OCI-LY7 (cell line): Measurements from ENCODE around the gene KNDC1. TPM values are rescaled to one million over a fixed set of nuclear protein-coding genes. Genes with fewer than 3 reads are reported as not detected.

Experiments used
- BruUV-seq: library from RNA; stranded (reverse); fragments of 400-500 nt; replicated peaks from 2 replicates; lab custom pipeline; 2021; lab: Mats Ljungman, UMichigan
- CTCF ChIA-PET: fragments of 300-600 bp; sonication (Branson Sonifier 250); formaldehyde crosslinking; loops from one replicate; lab custom pipeline; 2022; ENCODE audit warnings: antibody characterized with exemption; ENCODE audit not compliant: unreplicated experiment; lab: Charles Lee
- POLR2A ChIA-PET: fragments of 300-600 bp; sonication (Branson Sonifier 250); formaldehyde crosslinking; loops from one replicate; lab custom pipeline; 2022; ENCODE audit warnings: antibody characterized with exemption; lab: Charles Lee
- DNase-seq: peaks from one replicate; pipeline ENCODE4 v3.0.0-alpha.2; 2015; ENCODE audit warnings: low spot score
- H2AFZ ChIP-seq: fragments of 200-600 bp; sonication (generic), shearing (Covaris generic); 2 replicates; pipeline ENCODE4 v1.6.1; 2014; ENCODE audit warnings: mild to moderate bottlenecking, antibody characterized with exemption, low read length, moderate library complexity
- H3K27ac ChIP-seq: fragments of 200-600 bp; sonication (generic); 2 replicates; pipeline ENCODE4 v1.5.1; 2014; ENCODE audit warnings: mixed run types, low read depth, mild to moderate bottlenecking, moderate library complexity, low read length, inconsistent platforms; ENCODE audit not compliant: poor library complexity, severe bottlenecking
- H3K36me3 ChIP-seq: fragments of 200-600 bp; sonication (generic); 2 replicates; pipeline ENCODE4 v1.6.1; 2014; ENCODE audit warnings: mild to moderate bottlenecking, antibody characterized with exemption, low read length, moderate library complexity, mixed read lengths; ENCODE audit not compliant: insufficient read depth
- H3K4me1 ChIP-seq: fragments of 200-600 bp; sonication (generic); 2 replicates; pipeline ENCODE4 v1.5.1; 2014; ENCODE audit warnings: mild to moderate bottlenecking, low read length; ENCODE audit not compliant: insufficient read depth, poor library complexity, severe bottlenecking
- H3K4me2 ChIP-seq: fragments of 200-600 bp; sonication (generic); 2 replicates; pipeline ENCODE4 v1.6.1; 2014; ENCODE audit warnings: mild to moderate bottlenecking, low read length
- H3K4me3 ChIP-seq: fragments of 200-600 bp; sonication (generic); 2 replicates; pipeline ENCODE4 v1.5.1; 2014; ENCODE audit warnings: mild to moderate bottlenecking, low read depth, low read length; ENCODE audit not compliant: poor library complexity, severe bottlenecking
- H3K79me2 ChIP-seq: fragments of 200-600 bp; sonication (generic); 2 replicates; pipeline ENCODE4 v1.6.1; 2016; ENCODE audit warnings: low read depth, mild to moderate bottlenecking, low read length, moderate library complexity, mixed read lengths; ENCODE audit not compliant: insufficient read depth
- H3K9me2 ChIP-seq: fragments of 200-600 bp; sonication (generic); 2 replicates; pipeline ENCODE4 v1.6.1; 2016; ENCODE audit warnings: mild to moderate bottlenecking, low read length, mixed read lengths; ENCODE audit not compliant: insufficient read depth
- H3K9me3 ChIP-seq: fragments of 200-600 bp; sonication (generic); 2 replicates; pipeline ENCODE4 v1.6.1; 2014; ENCODE audit warnings: mild to moderate bottlenecking, mixed run types, low read length, mixed read lengths
- H4K20me1 ChIP-seq: fragments of 200-600 bp; sonication (generic); 2 replicates; pipeline ENCODE4 v1.6.1; 2014; ENCODE audit warnings: mild to moderate bottlenecking, antibody characterized with exemption, low read length, moderate library complexity, mixed read lengths; ENCODE audit not compliant: insufficient read depth
- CTCF ChIP-seq: fragments of 200-600 bp; sonication (generic); conservative IDR thresholded peaks from 2 replicates; pipeline ENCODE4 v1.5.1; 2014; ENCODE audit warnings: mild to moderate bottlenecking, antibody characterized with exemption, low read length, moderate library complexity, mixed read lengths
- EZH2phosphoT487 ChIP-seq: fragments of 200-600 bp; sonication (generic); IDR thresholded peaks from 2 replicates; pipeline ENCODE4 v1.6.1; 2018; ENCODE audit warnings: low read depth, borderline replicate concordance, mild to moderate bottlenecking, mixed run types, antibody characterized with exemption, low read length, moderate library complexity, mixed read lengths
- intact Hi-C: fragments of 100-400 bp; cut with micrococcal nuclease; formaldehyde crosslinking; loops from one replicate; pipeline ENCODE4 v1.10.0; 2022; ENCODE audit not compliant: unreplicated experiment
- total RNA-seq, 2 experiments: library from RNA; depleted of rRNA in 1 of 2; stranded (reverse); fragments of >200 nt in 1 of 2; shearing (Covaris generic) in 1 of 2; gene quantifications; 2 replicates each; pipeline ENCODE4 v1.2.3, GENCODE V29; 2014 to 2022

Gene KNDC1
- total RNA-seq, 2 experiments from 2014 or later, result not detected

- BruUV-seq, result no TSS peak
- POLR2A ChIA-PET, result no interaction called here
Observed at GRCh38 chr10:133142523-133143199, 17.4 kb upstream of the KNDC1 start.

GRCh38 chr10:133143200-133143533, 16.9 kb upstream of the KNDC1 start:
- Histone ChIP-seq H3K4me3 (no peak overlapping the region), H3K9me3 (no peaks in the 10 kb centered on the region), H2AFZ (no peak overlapping the region), H3K9me2 (no peaks in the 10 kb centered on the region), H3K4me1 (no peaks in the 10 kb centered on the region), H3K79me2 (no peaks in the 10 kb centered on the region), H3K27ac (no peak overlapping the region), H3K36me3 (no peaks in the 10 kb centered on the region), H4K20me1 (no peaks in the 10 kb centered on the region), H3K4me2 (no peak overlapping the region)
- TF ChIP-seq CTCF (no peak), EZH2phosphoT487 (no peak)
- no peak for DNase-seq
- BruUV-seq, result no TSS peak
- ChIA-PET POLR2A (interaction anchor here (0.6 kb wide), 1 partner anchor 11 kb away, joined by 3 read pairs; no protein-coding TSS in a partner anchor), CTCF (interaction anchor here (0.6 kb wide), 1 partner anchor 97 kb away, joined by 3 read pairs; no protein-coding TSS in a partner anchor)
- intact Hi-C loops, result loop anchor here (5.0 kb wide), 1 partner anchor 134 kb away; the partner anchor contains the start of gene ADAM8

More at GRCh38 chr10:133142523-133143199, 17.4 kb upstream of the KNDC1 start:
- CTCF ChIA-PET, result no interaction called here
- H3K9me2 ChIP-seq, result no peaks in the 10 kb centered on the region
- no peaks in the 10 kb centered on the region for H3K36me3 ChIP-seq
- no peak for DNase-seq
- intact Hi-C loops, result loop anchor here (5.0 kb wide), 1 partner anchor 135 kb away; the partner anchor contains the start of gene ADAM8
- H3K4me1 ChIP-seq, result no peaks in the 10 kb centered on the region
- H3K4me2 ChIP-seq, result no peak overlapping the region
- H3K9me3 ChIP-seq, result no peaks in the 10 kb centered on the region
- no peaks in the 10 kb centered on the region for H4K20me1 ChIP-seq
- H2AFZ ChIP-seq, result no peak overlapping the region
- H3K4me3 ChIP-seq, result no peak overlapping the region
- no peaks in the 10 kb centered on the region for H3K79me2 ChIP-seq
- H3K27ac ChIP-seq, result no peak overlapping the region
- TF ChIP-seq CTCF, result no peak
- TF ChIP-seq EZH2phosphoT487, result no peak

GRCh38 chr10:133143546-133143945, 16.5 kb upstream of the KNDC1 start:
- no peak for DNase-seq
- Histone ChIP-seq H3K4me3 (no peak overlapping the region), H3K9me3 (no peaks in the 10 kb centered on the region), H3K79me2 (no peaks in the 10 kb centered on the region), H2AFZ (no peak overlapping the region), H3K9me2 (no peaks in the 10 kb centered on the region), H4K20me1 (no peaks in the 10 kb centered on the region), H3K27ac (no peak overlapping the region), H3K36me3 (no peaks in the 10 kb centered on the region), H3K4me1 (no peaks in the 10 kb centered on the region), H3K4me2 (no peak overlapping the region)
- BruUV-seq, result no TSS peak
- POLR2A ChIA-PET, result interaction anchor here (0.6 kb wide), 1 partner anchor 10 kb away, joined by 3 read pairs; no protein-coding TSS in a partner anchor
- TF ChIP-seq CTCF (no peak), EZH2phosphoT487 (no peak)
- CTCF ChIA-PET, result interaction anchor here (0.6 kb wide), 1 partner anchor 96 kb away, joined by 3 read pairs; no protein-coding TSS in a partner anchor
- intact Hi-C loops, result loop anchor here (5.0 kb wide), 1 partner anchor 134 kb away; the partner anchor contains the start of gene ADAM8
